ENCODE measurements around the gene SAPCD2. TPM values are rescaled to one million over a fixed set of nuclear protein-coding genes. Genes with fewer than 3 reads are reported as not detected.

SAPCD2 gene
- total and polyA plus RNA-seq, 2 of the 4 experiments (the other 2 are of a cell fraction), result 3.4 to 4.9 TPM

DNA sequence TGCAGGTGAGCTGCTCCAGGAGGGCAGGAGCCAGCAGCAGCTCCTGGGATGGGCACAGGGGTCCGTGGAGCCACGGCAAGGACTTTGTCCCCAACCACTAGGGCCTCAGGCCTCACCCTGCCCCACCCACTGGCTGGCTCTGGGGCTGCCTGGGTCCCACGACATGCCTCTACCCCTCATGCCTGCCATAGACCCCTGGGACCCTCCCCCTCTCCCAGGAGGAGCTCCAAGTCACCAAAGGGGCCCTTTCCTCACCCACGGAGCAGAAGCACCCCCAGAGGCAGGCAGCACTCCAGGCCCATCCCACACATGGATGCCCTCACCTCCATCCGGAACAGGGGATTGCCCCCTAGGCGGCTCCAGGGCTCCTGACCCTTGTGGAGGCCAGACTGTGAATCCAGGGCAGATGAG, 48.8 kb downstream of the SAPCD2 start:
- Histone ChIP-seq H4K91ac (ENCODE audit: insufficient read depth, low read depth, low read length) (no peak overlapping the region), H2AK5ac (ENCODE audit: low read depth, low read length) (no peak overlapping the region), H2BK5ac (ENCODE audit: low read depth, low read length, poor library complexity, severe bottlenecking) (no peak overlapping the region), H3K14ac (replicated peaks; ENCODE audit: low read depth, low read length) (no peak overlapping the region), H3K4me3 (ENCODE audit: insufficient read depth, low read depth, low read length) (no peak overlapping the region), H3K27me3 (ENCODE audit: control insufficient read depth, insufficient read depth, low read length) (no peaks in the 10 kb centered on the region), H3K9ac (ENCODE audit: low read depth, low read length) (no peak overlapping the region), H3K23ac (ENCODE audit: low read depth, low read length) (no peak overlapping the region), H3K9me1 (ENCODE audit: insufficient read depth, low read length) (peaks cover 4% of the 10 kb centered on the region; the same call in 1 of the 2 replicates), H3K18ac (ENCODE audit: low read depth, low read length) (no peak overlapping the region), H4K8ac (ENCODE audit: low read depth in 2 of 2, low read length in 2 of 2) (no peak overlapping the region), H2AK9ac (replicated peaks; ENCODE audit: low read depth, low read length, poor library complexity) (no peak overlapping the region), H3K36me3 (ENCODE audit: control insufficient read depth, insufficient read depth, low read length) (peaks cover 14% of the 10 kb centered on the region; the same call in 1 of the 2 replicates), H3K4me2 (ENCODE audit: low read depth, low read length) (no peak overlapping the region), H2BK20ac (ENCODE audit: low read depth, low read length) (no peak overlapping the region), H3K4me1 (ENCODE audit: control insufficient read depth, insufficient read depth, low read length) (no peaks in the 10 kb centered on the region), H2BK15ac (ENCODE audit: low read depth, low read length) (no peak overlapping the region), H3K56ac (ENCODE audit: extremely low read depth, insufficient read depth, low read length) (no peak overlapping the region), H3K4ac (ENCODE audit: low read depth, low read length) (no peak overlapping the region), H3K9me3 (ENCODE audit: control insufficient read depth, insufficient read depth, low read length) (no peaks in the 10 kb centered on the region), H3K79me1 (ENCODE audit: low read depth in 1 of 2, low read length in 2 of 2) (no peaks in the 10 kb centered on the region; a peak in 1 of 4 replicates), H4K20me1 (ENCODE audit: insufficient read depth, low read length) (no peaks in the 10 kb centered on the region; the same call in 1 of the 2 replicates), H2AFZ (replicated peaks; ENCODE audit: low read length, poor library complexity) (no peak overlapping the region), H3K27ac (ENCODE audit: insufficient read depth, low read length) (no peak overlapping the region), H2BK120ac (ENCODE audit: low read depth, low read length) (no peak overlapping the region), H4K5ac (ENCODE audit: low read depth, low read length) (no peak overlapping the region)
- no CpG with 5 or more reads among the region's 6 CpGs for WGBS, 2 experiments (ENCODE audit: extremely low coverage in 2 of 2, insufficient read length in 1 of 2)
- ChIA-PET CTCF (no interaction called here), POLR2A (ENCODE audit: unreplicated experiment) (no interaction called here)
- intact Hi-C loops (cut with micrococcal nuclease) (no loop called here), dilution Hi-C loops (cut with HindIII; ENCODE audit: low sequenced_read_pairs, unreplicated experiment) (no loop called here), in situ Hi-C loops (cut with MboI; ENCODE audit: low sequenced_read_pairs) (no loop called here)
- BruUV-seq (replicated peaks), result no TSS peak
- DNase-seq, result no peak
- no peak for TF ChIP-seq BHLHE40 (IDR thresholded peaks at IDR 0.05; ENCODE audit: low read depth, low read length)
- no peak for TF ChIP-seq NFE2L2 (IDR thresholded peaks at IDR 0.05; ENCODE audit: low read depth, low read length)
- no peak for TF ChIP-seq MXI1 (IDR thresholded peaks at IDR 0.05; ENCODE audit: borderline replicate concordance, low read depth, low read length)
- TF ChIP-seq RFX5 (IDR thresholded peaks at IDR 0.05; ENCODE audit: low read depth, low read length), result no peak
- ATAC-seq (ENCODE audit: low read depth), result no peak
